Measurements from ENCODE around the gene KNG1. TPM values are rescaled to one million over a fixed set of nuclear protein-coding genes. Genes with fewer than 3 reads are reported as not detected.
"Not testable (repeated sequence)": the region's sequence is repeated elsewhere in the genome, so short reads cannot be mapped to it uniquely, and the experiment has no call there.

The KNG1 gene
- 0.37 TPM for total RNA-seq
- long read RNA-seq, result 0 reads

DNA sequence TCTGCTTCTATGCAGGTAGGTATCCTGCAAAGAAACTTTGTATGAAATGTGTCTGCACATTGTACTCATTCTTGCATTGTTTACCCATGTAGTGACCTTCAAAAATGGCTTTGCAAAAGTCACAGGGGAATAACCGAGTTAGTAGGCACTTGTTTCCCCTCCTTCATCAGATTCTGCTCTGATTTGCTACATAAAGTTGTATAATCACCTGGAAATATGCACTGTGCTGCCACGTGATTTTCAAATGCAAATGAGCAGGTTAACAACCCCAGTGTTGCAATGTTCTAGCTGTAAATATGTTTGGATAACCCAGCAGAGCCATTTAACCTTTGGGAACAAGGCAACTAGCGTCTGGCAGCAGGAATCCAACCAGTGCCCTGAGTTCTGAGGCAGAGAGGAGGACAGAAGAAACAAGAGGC is at the start of gene KNG1:
KNG1 (plus strand) TSS at position 321 of the 419 bp plus-strand sequence. CDS start 184 bp downstream, outside the sequence.
- ATAC-seq, result no peak

GRCh38 chr3:186668426-186668825 is 48.7 kb upstream of the KNG1 start:
- no peak for ATAC-seq
- intact Hi-C loops (cut with micrococcal nuclease), result no loop called here

More for the DNA sequence above, at the start of gene KNG1:
- DNase-seq, result no peak
- intact Hi-C loops (cut with micrococcal nuclease), result no loop called here

DNA sequence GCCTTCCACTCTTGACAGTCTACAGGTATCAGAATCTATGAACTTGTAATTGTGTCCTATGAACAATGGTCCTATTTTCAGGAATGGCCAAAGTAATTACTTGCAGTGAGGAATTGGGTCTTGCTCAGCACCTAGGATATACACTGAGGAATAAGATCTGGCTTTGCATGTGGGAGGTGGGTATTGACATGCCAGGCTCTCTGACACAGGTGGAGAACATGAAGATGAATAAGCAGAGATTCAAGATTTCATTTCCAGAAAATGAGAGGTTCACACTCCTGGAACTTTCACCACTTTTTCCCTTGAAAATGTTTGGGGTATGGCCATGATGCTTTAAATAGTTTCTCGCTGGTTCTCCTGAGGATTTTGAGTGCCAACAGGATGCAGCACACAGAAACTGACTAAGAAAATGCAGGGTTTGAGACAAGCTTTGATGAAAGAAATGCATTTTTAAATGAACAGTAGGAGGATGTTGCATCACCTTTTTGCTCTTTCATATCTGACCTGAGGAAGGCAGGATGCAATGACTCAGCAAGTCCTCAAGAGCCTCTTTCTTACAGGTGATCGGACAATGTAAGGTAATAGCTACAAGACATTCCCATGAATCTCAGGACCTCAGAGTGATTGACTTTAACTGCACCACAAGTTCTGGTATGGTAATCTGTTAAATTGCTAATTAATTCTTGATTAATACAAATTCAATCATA is 47.6 kb upstream of the KNG1 start:
- DNase-seq (no peak), ATAC-seq (no peak)
- intact Hi-C loops (cut with micrococcal nuclease), result no loop called here

More at GRCh38 chr3:186668426-186668825, 48.7 kb upstream of the KNG1 start:
- no peak for DNase-seq

- no peak for ATAC-seq
- intact Hi-C loops (cut with micrococcal nuclease), result no loop called here
- no peak for DNase-seq
Measured at GRCh38 chr3:186670155-186670554, 47.0 kb upstream of the KNG1 start.

- DNase-seq (no peak), ATAC-seq (no peak)
- intact Hi-C loops (cut with micrococcal nuclease), result no loop called here
Measured at GRCh38 chr3:186671051-186671450, 46.1 kb upstream of the KNG1 start.

DNA sequence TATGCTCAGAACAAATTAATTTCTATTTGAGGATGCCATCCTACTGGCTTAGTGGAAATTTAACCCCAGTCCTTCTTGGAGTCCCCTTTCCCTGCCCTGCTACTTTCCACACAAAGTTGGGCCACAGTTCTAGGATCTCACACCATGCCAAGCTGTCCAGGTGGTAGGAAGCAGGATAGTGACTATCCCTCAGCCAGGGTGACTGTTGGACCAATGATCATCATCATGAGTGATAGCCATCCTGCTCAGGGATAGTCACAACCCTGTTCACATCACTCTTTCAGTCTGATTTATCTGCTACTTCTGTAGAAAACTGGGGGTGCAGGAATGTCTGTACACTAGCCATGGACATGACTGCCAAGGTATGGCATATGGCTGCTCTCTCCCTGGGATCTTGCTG is 38.6 kb upstream of the KNG1 start:
- DNase-seq, result no peak
- no peak for ATAC-seq
- intact Hi-C loops (cut with micrococcal nuclease), result no loop called here

GRCh38 chr3:186679151-186679550 is 38.0 kb upstream of the KNG1 start:
- intact Hi-C loops (cut with micrococcal nuclease), result no loop called here
- no peak for ATAC-seq
- DNase-seq, result no peak

DNA sequence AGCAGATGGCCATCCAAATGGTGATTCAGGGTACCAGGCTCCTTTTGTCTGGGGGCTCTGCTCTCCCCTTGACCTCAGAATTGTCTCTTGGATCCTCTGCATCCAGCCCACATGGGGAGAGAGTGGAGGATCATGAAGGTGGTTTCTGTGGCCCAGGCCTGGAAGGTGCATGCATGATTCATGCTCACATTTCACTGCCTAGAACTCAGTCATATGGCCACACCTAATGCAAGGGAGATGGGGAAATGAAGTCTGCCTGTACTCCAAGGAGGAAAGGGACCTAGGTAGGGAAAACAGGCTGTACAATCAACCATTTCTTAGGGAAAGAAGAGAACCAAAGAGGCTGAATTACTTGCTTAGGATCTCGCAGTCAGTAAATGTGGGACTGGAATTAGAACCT is 36.3 kb upstream of the KNG1 start:
- ATAC-seq (no peak), DNase-seq (no peak)
- intact Hi-C loops (cut with micrococcal nuclease), result no loop called here

DNA sequence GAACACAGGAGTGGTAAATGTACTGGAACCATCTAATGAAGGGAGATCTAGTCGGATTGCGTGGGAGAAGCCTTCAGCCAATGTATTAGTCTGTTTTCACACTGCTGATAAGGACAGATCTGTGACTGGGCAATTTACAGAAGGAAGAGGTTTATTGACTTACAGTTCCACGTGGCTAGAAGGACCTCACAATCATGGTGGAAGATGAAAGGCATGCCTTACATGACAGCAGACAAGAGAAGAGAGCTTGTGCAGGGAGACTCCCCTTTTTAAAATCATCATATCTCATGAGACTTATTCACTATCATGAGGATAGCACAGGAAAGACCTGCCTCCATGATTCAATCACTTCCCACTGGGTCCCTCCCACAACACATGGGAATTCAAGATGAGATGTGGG is 34.3 kb upstream of the KNG1 start:
- no peak for DNase-seq
- ATAC-seq, result no peak
- intact Hi-C loops (cut with micrococcal nuclease), result no loop called here

DNA sequence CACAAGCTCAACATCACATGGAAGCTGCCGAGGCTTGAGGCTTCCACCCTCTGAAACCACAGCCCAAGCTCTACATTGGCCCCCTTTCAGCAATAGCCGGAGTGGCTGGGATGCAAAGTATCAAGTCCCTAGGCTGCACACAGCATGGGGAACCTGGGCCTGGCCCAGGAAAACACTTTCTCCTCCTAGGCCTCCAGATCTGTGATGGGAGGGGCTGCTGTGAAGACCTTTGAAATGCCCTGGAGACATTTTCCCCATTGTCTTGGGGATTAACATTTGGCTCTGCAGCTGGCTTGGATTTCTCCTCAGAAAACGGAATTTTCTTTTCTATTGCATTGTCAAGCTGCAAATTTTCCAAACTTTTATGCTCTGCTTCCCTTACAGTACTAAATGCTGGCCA is 33.2 kb upstream of the KNG1 start:
- intact Hi-C loops (cut with micrococcal nuclease), result no loop called here
- ATAC-seq (no peak), DNase-seq (no peak)

GRCh38 chr3:186686475-186686874 is 30.7 kb upstream of the KNG1 start:
- DNase-seq; intact Hi-C loops (cut with micrococcal nuclease); ATAC-seq: not testable (repeated sequence)

- intact Hi-C loops (cut with micrococcal nuclease), result no loop called here
- no peak for ATAC-seq
- DNase-seq, result no peak
Measured at GRCh38 chr3:186687120-186687651, 30.0 kb upstream of the KNG1 start.

DNA sequence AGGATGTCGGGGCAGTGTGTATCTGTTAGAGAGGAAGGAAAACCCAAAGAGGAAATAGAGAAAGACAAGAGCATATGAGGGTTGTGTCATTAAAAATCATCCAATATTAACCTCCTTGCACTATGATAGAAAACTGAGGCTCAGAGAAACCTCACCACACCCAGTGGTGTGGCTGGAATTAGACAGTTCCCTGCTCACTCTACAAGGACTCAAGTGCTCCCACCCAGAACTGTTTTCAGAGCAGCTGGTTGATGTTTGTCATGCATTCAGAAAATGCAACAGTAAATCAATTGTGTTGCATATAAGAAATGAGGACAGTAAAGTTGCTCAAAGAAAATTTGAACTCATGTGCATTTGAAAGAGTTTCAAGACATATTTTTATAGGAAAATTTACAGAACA is 26.9 kb upstream of the KNG1 start:
- intact Hi-C loops (cut with micrococcal nuclease); DNase-seq; ATAC-seq: not testable (repeated sequence)

DNA sequence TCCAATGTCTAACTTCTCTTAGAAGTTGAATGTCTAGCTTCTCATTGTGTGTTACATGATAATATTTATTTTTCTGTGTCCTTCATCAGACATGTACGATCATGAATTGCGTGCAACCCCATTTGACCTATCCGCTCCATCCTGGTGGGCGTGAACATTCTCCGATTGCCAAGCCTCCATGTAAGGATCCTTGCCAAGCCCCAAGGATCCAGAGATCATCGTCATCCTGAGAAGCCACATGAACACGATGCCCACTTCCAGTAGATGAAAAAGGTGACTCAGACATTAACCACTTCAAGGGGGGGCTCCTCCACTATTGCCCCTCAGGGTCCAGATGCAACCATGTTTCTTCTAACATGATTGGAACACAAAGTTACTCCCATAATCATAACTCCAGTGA is 25.5 kb upstream of the KNG1 start:
- DNase-seq (no peak), ATAC-seq (no peak)
- intact Hi-C loops (cut with micrococcal nuclease), result no loop called here

DNA sequence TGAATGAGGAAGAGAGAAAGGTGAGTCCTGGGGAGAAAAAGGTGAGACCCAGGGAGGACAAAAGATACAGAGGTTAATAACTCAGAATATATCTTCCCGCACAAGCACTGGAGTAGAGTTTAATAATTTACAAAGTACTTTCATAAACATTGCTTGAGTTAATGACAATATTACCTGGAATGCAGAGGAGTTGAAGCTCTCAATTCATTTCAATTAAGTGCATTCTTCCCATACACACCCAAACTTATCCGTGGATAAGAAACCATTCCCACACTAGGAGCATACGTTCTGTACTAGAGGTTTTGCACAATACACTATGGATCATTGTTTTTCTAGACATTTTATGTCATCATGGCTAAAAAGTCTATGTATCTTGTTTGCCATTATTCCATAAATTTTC is 23.3 kb upstream of the KNG1 start:
- ATAC-seq, result no peak
- no peak for DNase-seq
- intact Hi-C loops (cut with micrococcal nuclease), result no loop called here

DNA sequence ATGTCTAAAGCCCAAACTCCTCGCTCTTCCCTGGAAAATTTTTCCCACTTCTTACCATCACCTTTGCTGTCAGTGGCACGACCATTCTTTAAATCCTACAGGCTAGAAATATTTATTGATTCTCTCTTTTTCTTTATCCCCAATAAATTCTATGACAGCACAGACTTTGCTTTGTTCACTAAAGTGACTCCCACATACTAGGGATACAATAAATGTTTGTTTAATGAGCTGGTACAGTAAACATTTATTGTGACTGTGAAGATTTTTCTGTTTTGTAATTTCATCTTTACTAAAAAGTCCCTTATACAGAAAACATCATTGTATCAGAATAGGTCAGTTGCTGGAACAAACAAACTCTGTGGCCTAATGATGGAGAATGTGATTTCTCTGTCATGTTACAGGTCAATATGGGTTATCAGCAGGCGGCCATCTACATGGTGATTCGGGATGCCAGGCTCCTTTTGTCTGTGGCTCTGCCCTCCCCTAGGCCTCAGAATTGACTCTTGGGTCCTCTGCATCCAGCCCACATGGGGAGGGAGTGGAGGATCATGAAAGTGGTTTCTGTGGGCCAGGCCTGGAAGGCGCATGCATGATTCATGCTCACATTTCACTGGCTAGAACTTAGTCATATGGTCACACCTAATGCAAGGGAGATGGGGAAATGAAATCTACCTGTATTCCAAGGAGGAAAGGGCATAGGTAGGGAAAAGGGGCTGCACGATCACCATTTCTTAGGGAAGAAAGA is 22.7 kb upstream of the KNG1 start:
- ATAC-seq (no peak), DNase-seq (no peak)
- intact Hi-C loops (cut with micrococcal nuclease), result no loop called here

- DNase-seq (no peak), ATAC-seq (no peak)
- intact Hi-C loops (cut with micrococcal nuclease), result no loop called here
Measured at GRCh38 chr3:186696522-186696921, 20.6 kb upstream of the KNG1 start.

- intact Hi-C loops (cut with micrococcal nuclease), result no loop called here
- ATAC-seq (peak; percentile 96), DNase-seq (no peak)
Measured at GRCh38 chr3:186697510-186697909, 19.6 kb upstream of the KNG1 start.

GRCh38 chr3:186700267-186700666 is 16.9 kb upstream of the KNG1 start:
- intact Hi-C loops (cut with micrococcal nuclease), result no loop called here
- DNase-seq (no peak), ATAC-seq (no peak)

GRCh38 chr3:186702451-186702850 is 14.7 kb upstream of the KNG1 start:
- ATAC-seq; DNase-seq; intact Hi-C loops (cut with micrococcal nuclease): not testable (repeated sequence)

All from left ventricle myocardium superior (tissue), 1 donor.